Thyroid gland (tissue), 4 donors: ENCODE results near the gene OR13C4. TPM values are rescaled to one million over a fixed set of nuclear protein-coding genes. Genes with fewer than 3 reads are reported as not detected.

Experiments
- DNase-seq, 2 donors: peaks; one replicate each; pipeline ENCODE4 v3.0.0-alpha.2; 2019
- H3K27ac ChIP-seq, 3 donors: fragments of 200-600 bp; sonication (generic); 1 replicate in 2 of 3; 2 replicates in 1 of 3; pipeline ENCODE4 v1.5.1; 2016 to 2019; ENCODE audit warnings: mild to moderate bottlenecking in 1 of 3, moderate library complexity in 1 of 3
- H3K27me3 ChIP-seq: fragments of 200-600 bp; sonication (generic); one replicate; pipeline ENCODE4 v1.5.1; 2019
- H3K36me3 ChIP-seq, 2 donors: fragments of 200-600 bp; sonication (generic); one replicate each; pipeline ENCODE4 v1.5.1; 2016 to 2019
- H3K4me1 ChIP-seq, 2 donors: fragments of 200-600 bp; sonication (generic); one replicate each; pipeline ENCODE4 v1.5.1; 2017 to 2019
- H3K4me3 ChIP-seq, 3 donors: fragments of 200-600 bp; sonication (generic); replicated peaks in 1 of 3; 1 replicate in 2 of 3; 2 replicates in 1 of 3; pipeline ENCODE4 v1.5.1; 2016; ENCODE audit warnings: mild to moderate bottlenecking in 1 of 3
- H3K9me3 ChIP-seq: fragments of 200-600 bp; sonication (generic); one replicate; pipeline ENCODE4 v1.5.1; 2017
- CTCF ChIP-seq, 6 experiments: fragments of 200-600 bp in 3 of 6; fragments of 450-650 bp in 3 of 6; sonication (generic) in 3 of 6; IDR thresholded peaks; one replicate each; pipeline ENCODE4 v1.5.1; 2016 to 2019; ENCODE audit warnings: antibody characterized with exemption in 6 of 6, mild to moderate bottlenecking in 2 of 6, inconsistent platforms in 1 of 6, moderate library complexity in 1 of 6
- POLR2A ChIP-seq, 2 donors: fragments of 450-650 bp; IDR thresholded peaks; one replicate each; pipeline ENCODE4 v1.6.1; 2017; ENCODE audit warnings: antibody characterized with exemption in 2 of 2, mild to moderate bottlenecking in 2 of 2, moderate library complexity in 1 of 2
- WGBS, 2 donors: methylation state at CpG; one replicate each; pipeline ENCODE4 v1.1.5; 2017; 5-methylcytosine and 5-hydroxymethylcytosine counted together
- intact Hi-C: fragments of 100-400 bp; cut with DNase I; formaldehyde crosslinking; loops from one replicate; pipeline ENCODE4 v1.15.1; 2023
- total RNA-seq, 4 donors: library from RNA; depleted of rRNA; stranded (reverse); fragments of >200 nt; gene quantifications; one replicate each; pipeline ENCODE4 v1.2.3, GENCODE V29; 2016

Gene OR13C4
- total RNA-seq, 4 donors from 2014 or later: 0.56 to 0.68 TPM; not detected in 2

DNA sequence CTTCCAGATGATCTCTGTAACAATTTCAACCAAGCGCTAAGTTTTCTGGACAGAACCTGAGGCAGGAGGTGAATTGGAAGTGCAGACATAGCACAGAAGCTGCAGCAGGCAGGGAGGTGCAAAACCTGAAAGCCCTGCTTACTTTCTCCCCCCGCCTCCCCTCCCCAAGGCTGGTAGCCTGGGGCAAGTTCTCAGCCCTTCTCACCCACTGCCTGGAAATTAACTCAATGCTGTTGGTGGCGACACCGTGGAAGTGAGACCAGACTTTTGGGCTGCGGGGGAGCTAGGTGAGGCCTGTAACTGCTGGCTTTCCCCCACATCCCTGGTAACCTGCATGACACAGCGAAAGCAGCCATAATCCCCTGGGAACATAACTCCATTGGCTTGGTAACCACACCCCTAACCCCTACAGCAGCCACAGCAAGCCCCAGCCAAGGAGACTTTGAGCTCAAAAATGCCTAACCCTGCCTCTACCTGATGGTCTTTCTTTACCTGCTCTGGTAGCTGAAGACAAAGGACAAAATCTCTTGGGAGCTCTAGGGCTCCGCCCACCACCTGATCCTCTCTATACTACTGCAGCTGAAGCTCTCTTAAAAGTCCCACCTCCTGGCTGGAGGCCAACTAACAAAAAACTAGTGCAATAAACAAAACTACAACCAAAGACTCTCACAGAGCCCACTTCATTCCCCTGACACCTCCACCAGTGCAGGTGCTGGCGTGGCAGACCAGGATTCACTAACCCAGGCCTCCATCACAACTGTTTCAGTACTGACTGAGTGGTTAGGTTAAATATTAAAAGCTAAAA lies 30.0 kb upstream of the OR13C4 start:
- TF ChIP-seq CTCF (IDR thresholded peaks at IDR 0.05) (no peak), POLR2A (IDR thresholded peaks at IDR 0.05) (no peak)
- intact Hi-C loops: no loop called here
- 80 to 94% methylated on average over 8 of the region's 8 CpGs for WGBS, 2 donors
- H3K4me1 ChIP-seq: no peaks in the 10 kb centered on the region
- no peak for DNase-seq
- no peaks in the 10 kb centered on the region for H3K27me3 ChIP-seq
- no peak overlapping the region for H3K27ac ChIP-seq
- H3K36me3 ChIP-seq: no peaks in the 10 kb centered on the region
- H3K9me3 ChIP-seq: no peaks in the 10 kb centered on the region
- no peak overlapping the region for H3K4me3 ChIP-seq

DNA sequence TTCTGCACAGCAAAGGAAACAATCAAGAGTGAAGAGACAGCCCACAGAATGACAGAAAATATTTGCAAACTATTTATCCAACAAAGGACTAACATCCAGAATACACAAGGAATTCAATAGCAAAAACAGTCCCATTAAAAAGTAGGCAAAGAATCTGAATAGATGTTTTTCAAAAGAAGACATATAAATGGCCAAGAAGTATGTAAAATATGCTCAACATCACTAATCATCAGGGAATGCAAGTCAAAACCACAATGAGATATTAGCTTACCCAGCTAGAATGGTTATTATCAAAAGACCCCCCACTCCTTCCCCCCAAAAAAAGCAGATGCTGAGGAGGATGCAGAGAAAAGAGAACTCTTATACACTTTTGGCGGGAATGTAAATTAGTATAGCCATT lies 28.5 kb upstream of the OR13C4 start:
- no peaks in the 10 kb centered on the region for H3K4me1 ChIP-seq
- no peaks in the 10 kb centered on the region for H3K9me3 ChIP-seq
- no peaks in the 10 kb centered on the region for H3K36me3 ChIP-seq
- DNase-seq: no peak
- H3K27ac ChIP-seq: no peak overlapping the region
- H3K4me3 ChIP-seq: no peak overlapping the region
- WGBS, 2 donors: 93 to 95% methylated on average over 1 of the region's 1 CpG
- no peaks in the 10 kb centered on the region for H3K27me3 ChIP-seq
- intact Hi-C loops: no loop called here
- TF ChIP-seq CTCF (IDR thresholded peaks at IDR 0.05) (no peak), POLR2A (IDR thresholded peaks at IDR 0.05) (no peak)

- no peak overlapping the region for H3K4me3 ChIP-seq
- DNase-seq: no peak
- no peak overlapping the region for H3K27ac ChIP-seq
- H3K36me3 ChIP-seq: no peaks in the 10 kb centered on the region
- intact Hi-C loops: no loop called here
- H3K4me1 ChIP-seq: no peaks in the 10 kb centered on the region
- no peaks in the 10 kb centered on the region for H3K27me3 ChIP-seq
- TF ChIP-seq CTCF (IDR thresholded peaks at IDR 0.05) (no peak), POLR2A (IDR thresholded peaks at IDR 0.05) (no peak)
- WGBS, 2 donors: 43 to 49% methylated on average over 1 of the region's 1 CpG
- no peaks in the 10 kb centered on the region for H3K9me3 ChIP-seq
Measured at GRCh38 chr9:104553261-104553660, 26.3 kb upstream of the OR13C4 start.

DNA sequence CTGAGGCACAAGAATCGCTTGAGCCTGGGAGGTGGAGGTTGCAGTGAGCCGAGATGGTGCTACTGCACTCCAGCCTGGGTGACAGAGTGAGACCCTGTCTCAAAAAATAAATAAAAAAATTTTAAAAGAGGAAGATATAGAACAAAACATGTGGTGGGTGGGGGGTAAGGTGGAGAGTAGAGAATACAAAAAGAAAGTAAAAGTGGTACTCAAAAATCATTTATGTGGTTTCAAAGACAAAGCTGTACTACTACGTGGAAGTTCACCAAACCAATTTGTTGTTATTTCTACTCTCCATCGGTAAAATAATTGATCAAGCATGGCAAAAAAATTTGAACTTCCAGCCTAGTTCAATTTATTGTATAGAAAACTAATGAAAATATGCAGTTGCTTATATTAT lies 17.6 kb upstream of the OR13C4 start:
- intact Hi-C loops: no loop called here

More for the DNA sequence above, 17.6 kb upstream of the OR13C4 start:
- no peaks in the 10 kb centered on the region for H3K36me3 ChIP-seq
- WGBS, 2 donors: 89 to 91% methylated on average over 4 of the region's 4 CpGs
- TF ChIP-seq CTCF (IDR thresholded peaks at IDR 0.05) (no peak), POLR2A (IDR thresholded peaks at IDR 0.05) (no peak)
- H3K27ac ChIP-seq: no peak overlapping the region
- no peak for DNase-seq
- no peaks in the 10 kb centered on the region for H3K27me3 ChIP-seq
- no peaks in the 10 kb centered on the region for H3K4me1 ChIP-seq
- H3K9me3 ChIP-seq: no peaks in the 10 kb centered on the region
- no peak overlapping the region for H3K4me3 ChIP-seq
